HEK293 (cell line): ENCODE results near the gene HIRIP3.

ENCODE experiments used
- CTCF ChIP-seq: fragments of 450-650 bp; formaldehyde crosslinking; IDR thresholded peaks from 2 replicates; pipeline ENCODE4 v1.5.1; 2016; ENCODE audit warnings: missing biosample characterization, missing genetic modification characterization
- RBAK ChIP-seq: fragments of 450-650 bp; formaldehyde crosslinking; IDR thresholded peaks from 2 replicates; pipeline ENCODE4 v1.5.1; 2016; ENCODE audit warnings: missing biosample characterization, missing genetic modification characterization
- ZNF610 ChIP-seq: fragments of 450-650 bp; formaldehyde crosslinking; IDR thresholded peaks from 2 replicates; pipeline ENCODE4 v1.5.1; 2016; ENCODE audit warnings: missing biosample characterization, missing genetic modification characterization, borderline replicate concordance
- ZNF660 ChIP-seq: fragments of 450-650 bp; IDR thresholded peaks from 2 replicates; pipeline ENCODE4 v1.5.1; 2018; ENCODE audit warnings: missing biosample characterization, mild to moderate bottlenecking, missing genetic modification characterization
- ZNF704 ChIP-seq: fragments of 450-650 bp; formaldehyde crosslinking; IDR thresholded peaks from 2 replicates; pipeline ENCODE4 v1.5.1; 2016; ENCODE audit warnings: missing biosample characterization, missing genetic modification characterization

- TF ChIP-seq ZNF660, result no peak
- no peak for TF ChIP-seq ZNF610 (tag by site-specific recombination)
- no peak for TF ChIP-seq ZNF704 (tag by site-specific recombination)
- TF ChIP-seq CTCF (tag by site-specific recombination), result no peak
- TF ChIP-seq RBAK (tag by site-specific recombination), result no peak
Observed at GRCh38 chr16:29978081-29978480, 17.3 kb downstream of the HIRIP3 start.
